ENCODE measurements around the gene NSL1.
"Not testable (repeated sequence)": the region's sequence is repeated elsewhere in the genome, so short reads cannot be mapped to it uniquely, and the experiment has no call there.

NSL1 gene

DNA sequence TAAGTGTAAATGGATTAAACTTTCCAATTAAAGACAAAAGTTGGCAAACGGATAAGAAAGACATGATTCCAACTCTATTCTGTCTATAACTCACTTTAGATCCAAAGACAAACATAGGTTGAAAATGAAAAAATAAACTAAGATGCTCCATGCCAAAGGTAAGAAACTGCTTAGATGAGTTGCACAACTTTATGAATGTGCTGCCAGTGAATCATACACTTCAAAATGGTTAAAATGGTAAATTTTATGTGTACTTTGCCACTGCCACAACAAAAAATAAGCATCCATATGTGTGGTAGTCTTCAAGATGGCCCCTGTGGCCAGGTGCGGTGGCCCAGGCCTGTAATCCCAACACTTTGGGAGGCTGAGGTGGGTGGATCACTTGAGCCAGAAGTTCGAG, 45.0 kb downstream of the NSL1 start:
- no peak for DNase-seq

DNA sequence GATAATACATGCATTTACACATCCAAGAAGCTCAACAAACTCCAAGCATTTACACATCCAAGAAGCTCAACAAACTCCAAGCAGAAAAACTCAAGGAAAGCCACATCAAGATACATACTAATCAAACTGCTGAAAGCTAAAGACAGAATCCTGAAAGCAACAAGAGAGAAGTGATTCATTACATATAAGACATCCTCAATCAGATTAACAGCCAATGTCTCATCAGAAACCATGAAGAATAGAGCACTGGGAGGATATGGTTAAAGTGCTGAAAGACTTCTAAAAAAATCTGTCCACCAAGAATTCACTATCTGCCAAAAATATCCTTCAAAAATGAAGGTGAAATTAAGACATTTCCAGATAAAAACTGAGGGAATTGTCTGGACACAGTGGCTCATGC, 46.3 kb downstream of the NSL1 start:
- no peak for DNase-seq

DNA sequence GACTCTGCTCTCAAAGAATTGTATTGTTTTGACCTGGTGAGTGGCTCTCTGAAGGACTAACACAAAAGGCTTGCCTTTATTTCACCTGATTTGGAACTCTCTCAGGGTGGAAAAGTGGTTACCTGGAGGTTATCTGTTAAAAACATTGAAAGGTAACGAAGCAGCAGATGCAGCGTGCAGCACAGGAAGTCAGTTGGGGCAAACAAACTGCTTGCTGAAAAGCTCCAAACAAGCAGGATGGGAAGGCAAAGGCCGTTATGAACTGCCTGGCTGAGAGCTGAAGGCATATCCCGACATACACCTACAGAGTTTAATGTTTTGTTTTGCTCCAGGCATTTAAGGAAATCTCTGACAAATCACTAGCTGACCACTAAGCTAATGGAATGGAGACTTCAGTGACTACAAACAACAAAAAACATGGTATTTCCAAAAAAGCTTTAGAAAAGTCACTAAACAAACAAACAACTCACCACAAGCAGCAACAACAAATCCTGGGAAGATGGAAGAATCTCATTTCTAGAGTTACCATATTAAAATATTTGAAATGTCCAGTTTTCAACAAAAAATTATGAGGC, 47.6 kb downstream of the NSL1 start:
- no peak for DNase-seq

DNA sequence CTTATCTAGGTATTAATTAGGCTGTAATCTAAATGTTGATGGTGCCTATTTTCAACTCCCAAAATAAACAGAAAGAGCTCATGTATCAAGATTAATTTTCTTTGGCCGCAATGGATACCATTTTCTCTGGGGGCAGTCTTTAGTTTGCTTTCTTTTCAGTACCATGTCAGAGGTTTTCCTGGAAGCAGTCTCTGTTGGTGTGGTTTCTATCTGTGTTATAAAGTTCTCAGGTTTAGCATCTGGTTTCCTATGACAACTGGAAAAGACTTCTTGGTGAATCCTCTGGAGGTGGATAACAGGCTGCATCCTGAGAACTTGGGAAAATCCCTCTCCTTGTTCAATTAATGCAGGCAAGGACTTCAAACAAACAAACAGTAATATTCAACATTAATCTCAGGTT, 53.2 kb downstream of the NSL1 start:
- DNase-seq, result no peak

DNA sequence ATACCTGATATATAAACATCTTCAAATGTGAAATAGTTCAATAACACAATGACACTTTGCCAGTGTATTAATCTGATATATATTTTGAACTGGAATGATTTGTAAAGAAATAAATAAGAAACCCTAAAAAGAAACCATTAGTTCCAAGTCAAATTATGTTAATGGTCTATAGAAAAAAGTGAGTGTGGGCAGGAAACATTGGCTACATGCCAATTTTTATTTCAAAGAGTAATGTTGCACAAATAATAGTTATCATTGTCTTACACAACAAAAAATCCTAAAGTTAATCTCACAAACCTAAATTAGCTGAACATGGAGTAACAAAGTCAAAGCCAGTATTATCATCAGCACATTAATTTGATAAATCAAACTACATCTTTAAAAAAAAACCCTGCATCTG, 54.0 kb downstream of the NSL1 start:
- DNase-seq, result no peak

DNA sequence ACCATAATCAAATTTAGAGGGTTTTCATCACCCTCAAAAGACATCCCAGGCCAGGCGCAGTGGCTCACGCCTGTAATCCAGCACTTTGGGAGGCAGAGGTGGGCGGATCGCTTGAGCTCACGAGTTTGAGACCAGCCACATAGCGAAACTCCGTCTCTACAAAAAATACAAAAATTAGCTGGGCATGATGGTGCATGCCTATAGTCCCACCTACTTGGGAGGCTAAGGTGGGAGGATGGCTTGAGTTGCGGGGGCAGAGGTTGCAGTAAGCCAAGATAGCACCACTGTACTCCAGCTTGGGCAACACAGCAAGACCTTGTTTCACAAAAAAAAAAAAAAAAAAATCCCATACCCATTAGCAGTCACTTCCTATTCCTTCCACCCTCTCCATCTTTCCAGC, 58.5 kb downstream of the NSL1 start:
- no peak for DNase-seq

DNA sequence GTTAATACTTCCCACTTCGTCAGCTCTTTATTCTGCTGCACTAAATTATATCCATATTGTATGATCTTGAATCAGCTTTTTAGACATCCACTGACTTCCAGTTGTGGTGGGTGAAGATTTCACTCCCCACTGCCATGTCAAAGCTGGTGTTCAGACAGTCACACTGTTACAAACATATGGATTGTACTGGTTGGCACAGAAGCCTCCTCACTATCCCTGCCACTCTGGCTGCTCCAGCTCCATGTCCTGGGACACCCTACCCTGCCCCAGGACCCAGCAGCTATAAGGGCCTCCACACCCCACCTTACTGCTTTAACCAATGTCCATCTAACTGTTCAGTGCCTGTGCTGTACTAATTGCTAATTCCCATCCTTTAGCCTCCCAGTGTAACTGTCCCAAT, 59.9 kb downstream of the NSL1 start:
- no peak for DNase-seq

DNA sequence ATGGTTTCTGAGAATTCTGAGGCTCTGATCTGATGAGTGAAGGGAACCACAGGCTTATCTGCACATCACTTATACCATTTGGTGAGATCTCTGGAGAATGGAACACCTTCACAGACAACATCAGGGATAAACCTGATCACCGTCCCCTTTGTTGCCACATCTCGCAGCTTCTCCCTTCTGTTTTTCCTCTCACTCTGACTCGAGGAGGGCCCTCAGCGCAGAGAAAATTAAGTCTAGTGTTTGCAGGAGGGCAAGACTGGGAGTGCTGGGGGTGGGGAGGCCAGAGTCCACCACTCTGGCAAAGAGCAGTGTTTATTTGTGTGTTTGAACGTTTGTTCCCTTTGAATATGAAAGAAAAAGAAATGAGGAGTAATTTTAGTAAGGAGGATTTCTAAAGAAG, 63.0 kb downstream of the NSL1 start:
- no peak for DNase-seq

DNA sequence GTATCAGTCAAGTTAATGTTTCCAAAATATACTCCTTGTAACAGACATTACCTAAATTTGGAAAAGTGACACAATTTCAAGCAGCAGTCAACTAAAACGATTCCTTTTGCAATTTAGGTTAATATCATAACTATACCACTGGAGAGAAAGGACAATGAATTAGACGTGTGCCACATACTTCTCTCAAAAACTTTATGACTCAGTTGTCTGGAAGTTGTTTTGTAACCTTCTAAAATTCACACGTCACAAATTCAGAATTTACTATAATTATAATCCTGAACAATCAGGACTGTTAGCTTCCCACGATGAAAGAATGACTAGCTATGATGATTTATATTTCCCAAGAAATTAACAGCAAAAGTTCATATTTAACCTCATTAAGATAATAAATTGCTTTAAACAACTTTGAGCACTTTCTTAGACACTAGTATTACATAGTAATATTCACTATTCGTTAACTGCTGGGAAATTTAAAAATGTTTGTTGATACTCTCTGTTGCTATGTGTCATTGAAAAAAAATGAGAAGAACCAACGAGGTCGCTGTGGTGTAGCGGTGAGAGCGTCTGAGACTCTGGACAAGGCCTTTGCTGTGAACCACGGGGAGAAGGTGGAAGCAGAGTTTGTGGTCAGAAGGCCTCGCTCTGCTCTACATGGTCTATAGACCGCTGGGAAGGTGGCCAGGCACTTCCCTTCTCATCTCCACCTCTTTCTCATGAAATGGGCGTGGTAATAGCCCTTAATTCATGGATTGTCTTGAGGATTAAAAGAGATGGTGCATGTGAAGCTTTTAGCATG, 64.0 kb downstream of the NSL1 start:
- DNase-seq, result no peak

DNA sequence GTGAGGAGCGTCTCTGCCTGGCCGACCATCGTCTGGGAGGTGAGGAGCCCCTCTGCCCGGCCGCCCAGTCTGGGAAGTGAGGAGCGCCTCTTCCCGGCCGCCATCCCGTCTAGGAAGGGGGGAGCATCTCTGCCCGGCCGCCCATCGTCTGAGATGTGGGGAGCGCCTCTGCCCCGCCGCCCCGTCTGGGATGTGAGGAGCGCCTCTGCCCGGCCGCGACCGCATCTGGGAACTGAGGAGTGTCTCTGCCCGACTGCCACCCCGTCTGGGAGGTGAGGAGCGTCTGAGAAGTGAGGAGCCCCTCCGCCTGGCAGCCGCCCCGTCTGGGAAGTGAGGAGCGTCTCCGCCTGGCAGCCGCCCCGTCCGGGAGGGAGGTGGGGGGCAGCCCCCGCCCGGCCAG, 66.9 kb downstream of the NSL1 start:
- not testable (repeated sequence) for DNase-seq

DNA sequence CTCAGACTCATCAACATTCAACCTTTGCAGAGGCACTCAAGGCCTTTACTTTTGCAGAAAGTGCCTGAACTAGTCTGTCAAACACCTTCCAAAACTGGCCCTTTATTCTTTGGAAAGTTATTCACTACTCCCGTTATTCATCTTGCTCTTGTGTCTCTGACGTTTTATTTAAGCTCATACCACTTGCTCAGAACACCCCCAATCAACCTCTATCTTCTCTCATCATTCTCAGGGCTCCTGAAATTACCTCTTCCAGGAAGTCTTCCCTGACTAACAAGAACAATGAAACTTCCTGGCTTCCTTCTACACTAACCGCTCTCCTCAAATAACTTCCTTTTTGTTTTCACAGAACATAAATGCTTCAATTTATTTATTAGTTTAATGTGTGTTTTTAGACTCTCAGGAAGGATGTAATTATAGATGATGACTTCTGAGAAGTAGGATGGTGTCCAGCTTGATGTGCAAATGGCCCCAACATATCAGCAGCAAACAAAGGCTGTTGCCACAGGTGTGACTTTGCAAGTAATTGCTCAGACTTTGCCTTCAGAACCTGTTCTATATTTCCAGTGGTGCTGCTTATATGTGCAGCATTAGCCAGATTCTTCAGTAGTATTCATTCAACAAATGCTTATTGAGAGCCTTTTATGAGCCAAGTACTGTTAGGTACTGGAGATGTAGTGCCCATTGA, 69.2 kb downstream of the NSL1 start:
- DNase-seq, result no peak

DNA sequence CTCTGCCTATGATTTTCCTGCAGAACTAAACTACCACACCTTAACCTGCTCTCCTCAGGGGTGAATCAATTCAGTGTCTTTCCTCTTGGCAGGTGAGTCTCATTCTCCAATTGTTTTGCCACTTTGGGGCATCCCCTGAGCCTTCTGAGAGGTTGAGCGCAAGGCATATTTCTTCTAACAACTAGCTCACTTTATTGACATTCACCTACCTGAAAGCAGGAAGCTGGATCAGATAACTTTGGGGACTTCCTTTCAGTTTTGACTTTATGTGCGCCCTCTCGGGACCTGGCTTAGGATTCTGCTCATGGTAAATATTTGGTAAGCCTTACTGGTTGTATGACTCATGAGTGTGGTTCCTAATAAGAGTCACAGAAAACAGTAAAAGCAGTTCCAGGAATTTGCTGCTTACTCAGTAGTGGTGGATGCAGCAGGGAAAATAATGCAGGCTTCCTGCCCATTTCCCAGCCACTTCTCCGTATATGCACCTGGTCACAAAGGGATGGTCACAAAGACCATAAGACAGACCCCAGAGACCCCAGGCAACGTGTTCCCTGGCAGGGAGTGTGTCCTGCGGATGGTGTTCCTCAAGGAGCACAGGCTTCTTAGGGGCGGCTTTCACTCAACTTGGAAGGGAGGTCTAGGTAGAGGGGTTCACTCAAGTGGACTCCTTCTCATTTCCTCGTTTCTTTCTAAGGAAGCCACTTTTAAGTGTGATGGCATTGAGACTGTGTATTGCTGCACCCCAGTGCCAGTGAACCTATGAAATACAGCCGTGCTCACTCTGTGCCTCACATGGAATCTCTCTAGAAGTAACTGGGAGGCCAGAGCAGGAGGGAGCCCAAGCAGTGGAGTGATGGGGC, 70.0 kb downstream of the NSL1 start:
- DNase-seq, result no peak

DNA sequence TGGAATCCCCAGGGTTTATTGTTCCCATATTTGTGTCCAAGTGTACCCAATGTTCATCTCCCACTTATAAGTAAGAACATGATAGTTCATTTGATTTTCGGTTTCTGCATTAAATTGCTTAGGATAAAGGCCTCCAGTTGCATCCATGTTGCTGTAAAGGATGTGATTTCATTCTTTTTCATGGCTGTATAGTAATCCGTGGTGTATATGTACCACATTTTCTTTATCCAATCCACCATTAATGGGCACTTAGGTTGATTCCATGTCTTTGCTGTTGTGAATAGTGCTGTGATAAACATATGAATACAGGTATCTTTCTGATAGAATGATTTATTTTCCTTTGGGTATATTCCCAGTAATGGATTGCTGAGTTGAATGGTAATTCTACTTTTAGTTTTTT, 71.9 kb downstream of the NSL1 start:
- no peak for DNase-seq

DNA sequence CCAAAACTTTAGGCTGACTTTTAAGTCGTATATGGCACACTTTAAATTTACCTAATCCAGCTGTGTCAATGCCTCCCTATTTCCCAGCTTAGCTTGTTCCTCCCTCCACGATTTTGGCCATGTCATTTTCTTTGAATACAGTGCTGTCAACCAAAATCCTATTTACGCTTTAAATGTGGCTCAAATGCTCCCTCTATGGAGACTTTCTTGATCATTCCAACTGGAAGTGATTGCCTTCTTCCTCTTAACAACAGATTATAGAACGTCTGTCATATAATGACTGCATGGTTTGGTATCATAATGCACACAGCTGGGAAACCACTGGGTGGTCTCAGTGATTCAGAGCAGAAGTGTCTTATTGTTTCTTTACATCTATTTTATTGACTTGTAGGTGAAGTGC, 73.1 kb downstream of the NSL1 start:
- no peak for DNase-seq

DNA sequence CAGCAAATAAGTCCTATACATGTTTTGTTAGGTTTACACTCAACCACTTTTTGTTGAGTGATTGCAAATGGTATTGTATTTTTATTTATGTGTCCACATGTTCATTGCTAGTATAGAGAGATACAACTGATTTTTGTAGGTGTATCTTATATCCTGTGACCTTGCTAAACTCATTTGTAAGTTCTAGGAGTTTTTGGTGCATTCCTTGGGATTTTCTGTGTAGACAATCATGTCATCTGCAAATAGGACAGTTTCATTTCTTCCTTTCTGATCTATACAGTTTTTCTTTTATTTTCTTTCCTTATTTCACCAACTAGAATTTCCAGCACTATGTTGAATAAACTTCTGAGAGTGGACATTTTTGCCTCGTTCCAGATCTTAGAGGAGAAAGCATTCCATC, 75.4 kb downstream of the NSL1 start:
- no peak for DNase-seq

DNA sequence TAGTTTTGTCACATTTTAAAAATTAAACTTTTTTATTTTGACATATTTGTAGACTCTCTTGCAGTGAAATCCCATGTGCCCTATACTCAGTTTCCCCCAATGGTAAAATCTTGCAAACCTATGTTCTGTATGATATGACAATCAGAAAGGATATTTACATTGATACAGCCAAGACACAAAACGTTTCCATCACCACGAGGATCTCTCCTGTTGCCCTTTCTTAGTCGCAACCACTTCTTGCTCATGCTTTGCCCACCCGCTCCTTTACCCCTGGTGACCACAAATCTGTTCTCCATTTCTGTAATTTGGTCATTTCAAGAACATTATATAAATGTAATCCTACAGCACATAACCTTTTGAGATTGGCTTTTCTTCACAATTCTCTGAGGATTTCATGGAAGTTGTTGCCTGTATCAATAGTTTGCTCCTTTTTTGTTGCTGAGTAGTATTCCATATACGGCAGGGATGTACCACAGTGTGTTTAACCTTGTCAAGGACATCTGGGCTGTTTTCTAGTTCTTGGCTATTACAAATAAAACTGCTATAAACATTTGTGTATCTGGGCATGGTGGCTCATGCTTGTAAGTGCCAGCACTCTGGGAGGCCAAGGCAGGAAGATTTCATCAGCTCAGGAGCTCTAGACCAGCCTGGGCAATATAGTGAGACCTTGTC, 78.0 kb downstream of the NSL1 start:
- DNase-seq, result no peak

DNA sequence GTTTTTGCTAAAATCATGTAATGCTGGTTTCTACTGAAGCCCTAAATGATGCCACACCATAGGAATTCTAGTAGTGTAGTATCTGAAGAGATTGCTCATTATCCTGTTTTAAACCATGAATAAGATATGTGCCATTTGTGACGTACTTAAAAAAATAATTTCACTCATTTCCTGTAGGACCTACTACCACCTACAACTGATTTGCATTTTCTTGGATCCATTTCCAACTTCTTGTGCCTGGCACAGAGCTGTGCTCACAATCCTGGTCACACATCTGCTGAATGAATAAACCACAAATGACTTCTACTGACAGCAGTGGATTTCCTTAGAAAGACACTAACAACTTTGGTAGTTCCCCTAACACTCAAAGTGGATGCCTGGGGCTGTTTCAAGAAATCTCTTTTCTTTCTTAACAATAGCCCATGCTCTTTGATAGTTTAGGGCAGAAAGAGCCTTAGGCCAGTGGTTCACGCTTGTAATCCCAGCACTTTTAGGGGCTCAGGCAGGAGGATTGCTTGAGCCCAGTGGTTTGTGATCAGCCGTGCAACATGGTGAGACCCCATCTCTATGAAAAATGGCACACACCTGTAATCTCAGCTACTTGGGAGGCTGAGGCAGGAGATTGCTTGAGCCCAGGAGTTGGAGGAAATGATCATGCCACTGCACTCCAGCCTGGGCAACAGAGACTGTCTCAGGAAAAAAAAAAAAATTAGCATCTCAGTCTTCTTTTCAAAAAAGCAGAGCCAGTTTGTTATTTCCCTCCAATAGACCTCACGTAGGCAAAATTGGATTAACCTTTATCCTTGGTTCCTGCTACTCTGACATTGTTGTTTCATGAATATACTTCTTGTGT, 78.9 kb downstream of the NSL1 start:
- no peak for DNase-seq

DNA sequence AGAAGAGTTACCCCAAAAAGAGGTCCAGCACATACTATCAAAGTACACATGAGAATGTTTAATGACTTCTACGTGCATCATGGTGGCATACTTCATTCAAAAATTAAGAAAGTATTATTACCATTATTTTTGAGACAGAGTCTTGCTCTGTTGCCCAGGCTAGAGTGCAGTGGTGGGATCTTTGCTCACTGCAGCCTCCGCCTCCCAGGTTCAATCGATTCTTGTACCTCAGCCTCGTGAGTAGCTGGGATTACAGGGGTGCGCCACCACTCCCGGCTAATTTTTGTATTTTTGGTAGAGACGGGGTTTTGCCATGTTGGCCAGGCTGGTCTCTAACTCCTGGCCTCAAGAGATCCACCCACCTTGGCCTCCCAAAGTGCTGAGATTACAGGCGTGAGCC, 79.6 kb downstream of the NSL1 start:
- DNase-seq, result not testable (repeated sequence)

DNA sequence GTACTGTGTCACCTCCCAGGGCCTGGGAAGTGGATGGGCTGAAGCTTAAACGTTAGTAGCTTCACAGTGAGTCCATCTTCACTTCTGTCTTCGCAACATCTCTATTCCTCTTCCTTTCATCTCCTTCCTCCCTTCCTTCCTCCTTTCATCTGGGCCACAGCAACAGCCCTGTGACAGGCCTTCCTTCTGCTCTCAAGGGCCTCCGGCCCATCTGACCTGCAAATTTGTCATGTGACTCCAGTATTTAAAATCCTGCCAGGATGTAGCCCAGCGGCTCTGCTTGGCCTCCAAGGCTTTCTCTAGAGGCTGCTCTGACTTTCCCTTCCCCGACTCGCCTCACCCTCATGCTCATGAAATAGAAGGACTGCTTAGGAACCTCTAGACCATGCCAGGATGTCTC, 81.0 kb downstream of the NSL1 start:
- DNase-seq, result no peak

DNA sequence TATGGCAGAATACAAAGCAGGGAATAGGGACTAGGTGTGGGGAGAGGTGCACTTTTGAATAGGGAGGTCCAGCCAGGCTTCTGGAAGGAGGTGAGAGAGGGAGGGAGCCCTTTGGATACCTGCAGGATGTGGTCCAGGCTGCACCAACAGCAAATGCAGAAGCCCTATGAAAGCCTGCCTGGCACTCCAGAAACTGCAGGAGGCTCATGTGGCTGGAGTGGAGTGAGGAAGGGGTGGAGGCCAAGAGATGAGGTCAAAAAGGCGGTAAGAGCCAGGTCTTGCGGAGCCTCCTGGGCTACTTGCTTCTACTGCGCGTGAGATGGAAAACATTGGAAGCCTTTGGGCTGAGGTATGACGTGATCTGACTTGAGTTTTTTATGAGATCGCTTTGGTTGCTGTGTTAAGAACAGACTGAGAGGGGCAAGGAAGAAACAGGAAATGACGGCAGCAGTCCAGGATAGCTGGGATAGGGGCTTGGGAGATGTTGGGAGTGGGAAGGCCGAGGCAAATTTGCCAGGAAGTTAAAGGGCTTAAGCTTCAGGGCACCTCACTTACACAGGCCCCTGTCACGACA, 87.5 kb downstream of the NSL1 start:
- no peak for DNase-seq

DNA sequence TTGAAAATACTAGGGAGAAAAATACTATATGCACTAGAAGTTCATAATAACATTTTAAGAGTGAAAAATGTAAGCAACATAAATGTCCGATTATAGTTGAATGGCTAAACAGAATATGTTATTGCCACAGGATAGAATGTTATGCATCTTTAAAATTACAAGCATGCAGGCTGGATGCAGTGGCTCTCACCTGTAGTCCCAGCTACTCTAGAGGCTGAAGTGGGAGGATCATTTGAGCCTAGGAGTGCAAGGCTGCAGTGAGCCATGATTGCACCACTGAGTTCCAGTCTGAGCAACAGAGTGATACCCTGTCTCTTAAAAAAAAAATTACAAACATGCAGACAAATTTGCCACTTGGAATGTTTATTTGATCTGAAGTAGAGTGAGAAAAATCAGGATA, 88.9 kb downstream of the NSL1 start:
- DNase-seq, result no peak

DNA sequence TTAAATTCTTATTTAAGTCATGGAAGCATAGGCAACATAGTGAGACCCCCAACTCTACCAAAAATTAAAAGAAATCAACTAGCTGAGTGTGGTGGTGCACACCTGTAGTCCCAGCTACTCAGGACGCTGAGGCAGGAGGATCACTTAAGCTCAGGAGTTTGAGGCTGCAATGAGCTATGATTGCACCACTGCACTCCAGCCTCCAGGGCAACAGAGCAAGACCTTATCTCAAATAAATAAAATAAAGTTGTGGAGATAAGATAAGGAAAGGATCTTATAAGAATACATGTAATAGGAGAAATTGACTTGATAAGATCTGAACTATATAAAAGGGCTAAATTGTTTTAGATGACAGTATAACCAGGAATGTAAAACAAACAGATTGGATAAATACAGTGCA, 89.7 kb downstream of the NSL1 start:
- no peak for DNase-seq

Measured in AML-193 (cell line).